HCT116 (cell line): ENCODE data around the gene PIWIL4. TPM values are rescaled to one million over a fixed set of nuclear protein-coding genes. Genes with fewer than 3 reads are reported as not detected.

ENCODE experiments used
- ATAC-seq: fragments of 200-7000 bp; cut with Tn5 transposase; 2 replicates; pipeline ENCODE4 v1.9.1; 2020; ENCODE audit warnings: mild to moderate bottlenecking, moderate library complexity
- BruUV-seq: library from RNA; stranded (reverse); fragments of 400-500 nt; replicated peaks from 2 replicates; lab custom pipeline; 2021; lab: Mats Ljungman, UMichigan
- CTCF ChIA-PET: fragments of 300-600 bp; sonication (Branson Sonifier 250); formaldehyde crosslinking; loops from one replicate; lab custom pipeline; 2021; ENCODE audit warnings: antibody characterized with exemption; lab: Charles Lee
- POLR2A ChIA-PET: fragments of 300-600, 350-600 bp; sonication (Branson Sonifier 250); formaldehyde crosslinking; loops from one replicate; lab custom pipeline; 2021; ENCODE audit warnings: antibody characterized with exemption; lab: Charles Lee
- RAD21 ChIA-PET, 2 experiments: fragments of 300-600 bp; sonication (Branson Sonifier 250); formaldehyde crosslinking; loops; one replicate each; lab custom pipeline; 2023; ENCODE audit warnings: low total read pairs in 2 of 2; ENCODE audit not compliant: uncharacterized antibody in 2 of 2, unreplicated experiment in 2 of 2, low non-redundant PET in 1 of 2; lab: Charles Lee
- DNase-seq: peaks from one replicate; pipeline ENCODE4 v3.0.0-alpha.2; 2010; ENCODE audit warnings: low read depth, low spot score
- H2AFZ ChIP-seq: fragments of 200-600 bp; shearing (Covaris generic), sonication (generic); 2 replicates; pipeline ENCODE4 v1.6.1; 2017; ENCODE audit warnings: low read depth, mixed run types, mixed read lengths, antibody characterized with exemption, low read length; ENCODE audit not compliant: poor library complexity, severe bottlenecking
- H3K27ac ChIP-seq: 2 replicates; pipeline ENCODE4 v1.5.1; 2012; ENCODE audit warnings: low read depth, low read length
- H3K27me3 ChIP-seq: fragments of 200-600 bp; sonication (generic); 2 replicates; pipeline ENCODE4 v1.6.1; 2016; ENCODE audit warnings: mixed run types, low read length, mixed read lengths; ENCODE audit not compliant: insufficient read depth
- H3K36me3 ChIP-seq, 2 experiments: fragments of 200-500 bp in 1 of 2; fragments of 200-600 bp in 1 of 2; sonication (Bioruptor generic) in 1 of 2; sonication (generic) in 1 of 2; 2 replicates each; pipeline versions ENCODE4 v1.5.1 to v1.6.1; 2014 to 2016; ENCODE audit warnings: low read length in 2 of 2, inconsistent platforms in 1 of 2, mixed read lengths in 1 of 2, mixed run types in 1 of 2; ENCODE audit not compliant: insufficient read depth in 2 of 2, control insufficient read depth in 1 of 2
- H3K4me1 ChIP-seq, 2 experiments: fragments of 200-600 bp in 1 of 2; sonication (generic) in 1 of 2; 2 replicates each; pipeline versions ENCODE4 v1.5.1 to v1.6.1; 2012 to 2017; ENCODE audit warnings: low read length in 2 of 2, inconsistent platforms in 1 of 2, mild to moderate bottlenecking in 1 of 2, mixed read lengths in 1 of 2, mixed run types in 1 of 2, moderate library complexity in 1 of 2; ENCODE audit not compliant: insufficient read depth in 2 of 2, control insufficient read depth in 1 of 2
- H3K4me2 ChIP-seq: fragments of 200-600 bp; sonication (generic); 2 replicates; pipeline ENCODE4 v1.6.1; 2017; ENCODE audit warnings: mixed run types, low read length, mixed read lengths
- H3K4me3 ChIP-seq, 2 experiments: fragments of 200-600 bp in 1 of 2; sonication (generic) in 1 of 2; replicated peaks in 1 of 2; 2 replicates each; pipeline ENCODE4 v1.5.1; 2011 to 2016; ENCODE audit warnings: low read length in 2 of 2, control low read depth in 1 of 2, low read depth in 1 of 2, mild to moderate bottlenecking in 1 of 2, mixed read lengths in 1 of 2, mixed run types in 1 of 2
- H3K79me2 ChIP-seq: fragments of 200-600 bp; sonication (generic); 2 replicates; pipeline ENCODE4 v1.6.1; 2017; ENCODE audit warnings: mild to moderate bottlenecking, mixed run types, low read length, moderate library complexity, mixed read lengths; ENCODE audit not compliant: insufficient read depth
- H3K9ac ChIP-seq: fragments of 200-600 bp; sonication (generic); 2 replicates; pipeline ENCODE4 v1.6.1; 2016; ENCODE audit warnings: low read length, mixed read lengths
- H3K9me2 ChIP-seq: fragments of 200-600 bp; sonication (generic), shearing (Covaris generic); 2 replicates; pipeline ENCODE4 v1.6.1; 2017; ENCODE audit warnings: mixed run types, mild to moderate bottlenecking, moderate library complexity; ENCODE audit not compliant: insufficient read depth
- H3K9me3 ChIP-seq, 2 experiments: fragments of 200-500 bp in 1 of 2; fragments of 200-600 bp in 1 of 2; sonication (Bioruptor generic) in 1 of 2; sonication (generic) in 1 of 2; 2 replicates each; pipeline ENCODE4 v1.6.1; 2014 to 2017; ENCODE audit warnings: low read length in 2 of 2, mixed read lengths in 2 of 2, inconsistent platforms in 1 of 2, low read depth in 1 of 2, mild to moderate bottlenecking in 1 of 2, mixed run types in 1 of 2, moderate library complexity in 1 of 2; ENCODE audit not compliant: control insufficient read depth in 1 of 2, insufficient read depth in 1 of 2
- H4K20me1 ChIP-seq: fragments of 200-600 bp; sonication (generic), shearing (Covaris generic); 2 replicates; pipeline ENCODE4 v1.6.1; 2017; ENCODE audit warnings: mixed run types, mild to moderate bottlenecking, moderate library complexity; ENCODE audit not compliant: insufficient read depth
- ATF3 ChIP-seq: IDR thresholded peaks from 2 replicates; pipeline ENCODE4 v1.6.1; 2012
- CBX3 ChIP-seq: IDR thresholded peaks from 2 replicates; pipeline ENCODE4 v1.6.1; 2012; ENCODE audit warnings: low read depth
- CEBPB ChIP-seq: IDR thresholded peaks from 2 replicates; pipeline ENCODE4 v1.6.1; 2012; ENCODE audit warnings: low read depth
- ELF1 ChIP-seq: IDR thresholded peaks from 2 replicates; pipeline ENCODE4 v1.6.1; 2012; ENCODE audit warnings: low read depth, borderline replicate concordance
- EZH2 ChIP-seq: fragments of 200-600 bp; sonication (generic); IDR thresholded peaks from 2 replicates; pipeline ENCODE4 v1.6.1; 2017; ENCODE audit warnings: antibody characterized with exemption, mixed run types
- FOSL1 ChIP-seq: IDR thresholded peaks from 2 replicates; pipeline ENCODE4 v1.6.1; 2012; ENCODE audit warnings: low read depth
- JUND ChIP-seq: IDR thresholded peaks from 2 replicates; pipeline ENCODE4 v1.6.1; 2012
- POLR2AphosphoS5 ChIP-seq: IDR thresholded peaks from 2 replicates; pipeline ENCODE4 v1.6.1; 2011; ENCODE audit warnings: mild to moderate bottlenecking, low read depth, low read length, moderate library complexity
- RAD21 ChIP-seq: IDR thresholded peaks from 2 replicates; pipeline ENCODE4 v1.6.1; 2012; ENCODE audit warnings: low read depth, mild to moderate bottlenecking
- REST ChIP-seq: IDR thresholded peaks from 2 replicates; pipeline ENCODE4 v1.6.1; 2012; ENCODE audit warnings: low read depth
- SRF ChIP-seq: IDR thresholded peaks from 2 replicates; pipeline ENCODE4 v1.6.1; 2012; ENCODE audit warnings: low read depth
- TCF7L2 ChIP-seq: IDR thresholded peaks from 2 replicates; pipeline ENCODE4 v1.7.0; 2011; ENCODE audit warnings: borderline replicate concordance, inconsistent platforms; ENCODE audit not compliant: insufficient read depth, insufficient read length; ENCODE audit errors: extremely low read depth
- ZNF274 ChIP-seq: fragments of 200-500 bp; sonication (Bioruptor generic); IDR thresholded peaks from 2 replicates; pipeline ENCODE4 v1.6.1; 2014; ENCODE audit warnings: mild to moderate bottlenecking, low read depth, low read length, inconsistent platforms
- intact Hi-C: fragments of 100-400 bp; cut with micrococcal nuclease; formaldehyde crosslinking; loops from 2 replicates; pipeline ENCODE4 v1.10.0; 2022
- total RNA-seq: library from RNA; stranded (reverse); gene quantifications from one replicate; pipeline ENCODE4 v1.2.1, GENCODE V29; 2021; ENCODE audit not compliant: unreplicated experiment
- TF ChIP-seq, protein P1 (sequence below): IDR thresholded peaks from 2 replicates; pipeline ENCODE4 v1.6.1; 2011; ENCODE audit warnings: mild to moderate bottlenecking, low read length, moderate library complexity; ENCODE audit not compliant: insufficient replicate concordance; ENCODE audit errors: extremely low read depth
- TF ChIP-seq, protein P2 (sequence below): IDR thresholded peaks from 2 replicates; pipeline ENCODE4 v1.6.1; 2012

Gene PIWIL4
- total RNA-seq, 1 experiment from 2014 or later = 0.34 TPM

GRCh38 chr11:94656968-94657367, 89.8 kb downstream of the PIWIL4 start:
- ChIA-PET CTCF (no interaction called here), RAD21 (no interaction called here), POLR2A (no interaction called here)
- Histone ChIP-seq H3K9ac (no peak overlapping the region), H3K27ac (no peak overlapping the region), H4K20me1 (no peaks in the 10 kb centered on the region), H2AFZ (no peak overlapping the region), H3K4me3 (no peak overlapping the region), H3K9me3 (no peaks in the 10 kb centered on the region), H3K36me3 (no peaks in the 10 kb centered on the region; a peak in 1 of 4 replicates), H3K4me2 (no peak overlapping the region), H3K4me1 (no peaks in the 10 kb centered on the region), H3K9me2 (no peaks in the 10 kb centered on the region), H3K79me2 (no peaks in the 10 kb centered on the region), H3K27me3 (no peaks in the 10 kb centered on the region)
- no TSS peak for BruUV-seq
- no peak for TF ChIP-seq JUND
- no peak for TF ChIP-seq ATF3
- TF ChIP-seq ZNF274 = no peak
- DNase-seq = no peak
- ATAC-seq = no peak
- intact Hi-C loops = no loop called here

GRCh38 chr11:94657629-94658028, 90.5 kb downstream of the PIWIL4 start:
- H3K27me3 ChIP-seq = no peaks in the 10 kb centered on the region
- BruUV-seq = no TSS peak
- H3K79me2 ChIP-seq = no peaks in the 10 kb centered on the region
- no peaks in the 10 kb centered on the region; a peak in 1 of 4 replicates for H3K36me3 ChIP-seq
- ChIA-PET POLR2A (no interaction called here), CTCF (no interaction called here), RAD21 (no interaction called here)
- no peaks in the 10 kb centered on the region for H3K4me1 ChIP-seq
- H3K9me3 ChIP-seq = no peaks in the 10 kb centered on the region
- H3K9me2 ChIP-seq = no peaks in the 10 kb centered on the region
- no peak overlapping the region for H2AFZ ChIP-seq
- no peak overlapping the region for H3K4me2 ChIP-seq
- DNase-seq = no peak
- no peaks in the 10 kb centered on the region for H4K20me1 ChIP-seq
- intact Hi-C loops = no loop called here
- ATAC-seq = no peak
- H3K9ac ChIP-seq = no peak overlapping the region
- no peak overlapping the region for H3K27ac ChIP-seq
- H3K4me3 ChIP-seq = no peak overlapping the region
- no peak for TF ChIP-seq EZH2
- no peak for TF ChIP-seq CBX3
- no peak for TF ChIP-seq SRF
- TF ChIP-seq FOSL1 = no peak
- TF ChIP-seq ATF3 = no peak
- TF ChIP-seq, protein P1, sequence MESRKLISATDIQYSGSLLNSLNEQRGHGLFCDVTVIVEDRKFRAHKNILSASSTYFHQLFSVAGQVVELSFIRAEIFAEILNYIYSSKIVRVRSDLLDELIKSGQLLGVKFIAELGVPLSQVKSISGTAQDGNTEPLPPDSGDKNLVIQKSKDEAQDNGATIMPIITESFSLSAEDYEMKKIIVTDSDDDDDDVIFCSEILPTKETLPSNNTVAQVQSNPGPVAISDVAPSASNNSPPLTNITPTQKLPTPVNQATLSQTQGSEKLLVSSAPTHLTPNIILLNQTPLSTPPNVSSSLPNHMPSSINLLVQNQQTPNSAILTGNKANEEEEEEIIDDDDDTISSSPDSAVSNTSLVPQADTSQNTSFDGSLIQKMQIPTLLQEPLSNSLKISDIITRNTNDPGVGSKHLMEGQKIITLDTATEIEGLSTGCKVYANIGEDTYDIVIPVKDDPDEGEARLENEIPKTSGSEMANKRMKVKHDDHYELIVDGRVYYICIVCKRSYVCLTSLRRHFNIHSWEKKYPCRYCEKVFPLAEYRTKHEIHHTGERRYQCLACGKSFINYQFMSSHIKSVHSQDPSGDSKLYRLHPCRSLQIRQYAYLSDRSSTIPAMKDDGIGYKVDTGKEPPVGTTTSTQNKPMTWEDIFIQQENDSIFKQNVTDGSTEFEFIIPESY = no peak
- no peak for TF ChIP-seq ZNF274
- no peak for TF ChIP-seq ELF1
- TF ChIP-seq POLR2AphosphoS5 = no peak
- no peak for TF ChIP-seq RAD21
- TF ChIP-seq CEBPB = no peak
- no peak for TF ChIP-seq TCF7L2
- TF ChIP-seq, protein P2, sequence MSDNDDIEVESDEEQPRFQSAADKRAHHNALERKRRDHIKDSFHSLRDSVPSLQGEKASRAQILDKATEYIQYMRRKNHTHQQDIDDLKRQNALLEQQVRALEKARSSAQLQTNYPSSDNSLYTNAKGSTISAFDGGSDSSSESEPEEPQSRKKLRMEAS = no peak
- no peak for TF ChIP-seq REST
- TF ChIP-seq JUND = no peak
